Brain microvascular endothelial cell (primary cell): ENCODE measurements around the gene VDR.
A peak's percentile ranks its signal among the peaks of the same experiment; 100 is the strongest.

ENCODE experiments used
- DNase-seq: peaks from one replicate; pipeline ENCODE4 v3.0.0-alpha.2; 2020
- H3K27ac ChIP-seq: fragments of 250-450 bp; sonication (Bioruptor Pico); 2 replicates; pipeline ENCODE4 v1.5.1; 2020; ENCODE audit warnings: mild to moderate bottlenecking, moderate library complexity
- H3K27me3 ChIP-seq: fragments of 250-450 bp; sonication (Bioruptor Pico); replicated peaks from 2 replicates; pipeline ENCODE4 v1.5.1; 2020; ENCODE audit warnings: mild to moderate bottlenecking
- H3K36me3 ChIP-seq: fragments of 250-450 bp; sonication (Bioruptor Pico); replicated peaks from 2 replicates; pipeline ENCODE4 v1.5.1; 2020; ENCODE audit warnings: mild to moderate bottlenecking
- H3K4me3 ChIP-seq: 2 replicates; pipeline ENCODE4 v1.5.1; 2011; ENCODE audit warnings: low read depth, mild to moderate bottlenecking, control low read depth, low read length, moderate library complexity
- in situ Hi-C: cut with HindIII; loops from 2 replicates; pipeline ENCODE4 v1.10.0; 2017; ENCODE audit warnings: low sequenced_read_pairs, low pct_ligation_motif_present
- TF ChIP-seq, protein P1 (sequence below): IDR thresholded peaks from 2 replicates; pipeline ENCODE4 v1.5.1; 2011; ENCODE audit warnings: low read depth, mild to moderate bottlenecking, moderate library complexity, low read length, control low read depth, inconsistent platforms; ENCODE audit errors: missing control alignments

The VDR gene

DNA sequence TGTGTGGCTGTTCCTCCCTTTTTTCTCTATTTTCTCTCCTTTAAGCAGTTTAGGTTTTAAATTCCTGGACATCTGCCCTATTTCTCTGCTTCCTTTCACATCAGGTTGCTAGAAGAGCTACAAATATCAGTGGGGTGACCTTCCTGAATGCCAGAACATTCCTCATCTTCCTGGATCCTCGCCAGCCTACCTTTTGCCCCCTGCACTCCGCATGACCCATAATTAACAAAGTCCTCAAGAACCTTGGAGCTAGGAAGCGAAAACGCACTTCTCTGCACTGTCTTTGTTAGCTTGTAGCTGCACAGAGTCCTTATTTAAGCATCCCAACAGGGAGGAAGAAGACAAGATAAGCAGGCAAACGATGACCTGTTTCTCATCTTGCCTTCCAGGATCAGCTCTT, 30.5 kb downstream of the VDR start:
- DNase-seq, result no peak
- Histone ChIP-seq H3K27me3 (no peaks in the 10 kb centered on the region), H3K27ac (no peak overlapping the region), H3K36me3 (peaks cover 6% of the 10 kb centered on the region), H3K4me3 (no peak overlapping the region)
- TF ChIP-seq, protein P1, sequence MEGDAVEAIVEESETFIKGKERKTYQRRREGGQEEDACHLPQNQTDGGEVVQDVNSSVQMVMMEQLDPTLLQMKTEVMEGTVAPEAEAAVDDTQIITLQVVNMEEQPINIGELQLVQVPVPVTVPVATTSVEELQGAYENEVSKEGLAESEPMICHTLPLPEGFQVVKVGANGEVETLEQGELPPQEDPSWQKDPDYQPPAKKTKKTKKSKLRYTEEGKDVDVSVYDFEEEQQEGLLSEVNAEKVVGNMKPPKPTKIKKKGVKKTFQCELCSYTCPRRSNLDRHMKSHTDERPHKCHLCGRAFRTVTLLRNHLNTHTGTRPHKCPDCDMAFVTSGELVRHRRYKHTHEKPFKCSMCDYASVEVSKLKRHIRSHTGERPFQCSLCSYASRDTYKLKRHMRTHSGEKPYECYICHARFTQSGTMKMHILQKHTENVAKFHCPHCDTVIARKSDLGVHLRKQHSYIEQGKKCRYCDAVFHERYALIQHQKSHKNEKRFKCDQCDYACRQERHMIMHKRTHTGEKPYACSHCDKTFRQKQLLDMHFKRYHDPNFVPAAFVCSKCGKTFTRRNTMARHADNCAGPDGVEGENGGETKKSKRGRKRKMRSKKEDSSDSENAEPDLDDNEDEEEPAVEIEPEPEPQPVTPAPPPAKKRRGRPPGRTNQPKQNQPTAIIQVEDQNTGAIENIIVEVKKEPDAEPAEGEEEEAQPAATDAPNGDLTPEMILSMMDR, result no peak
- in situ Hi-C loops, result no loop called here

DNA sequence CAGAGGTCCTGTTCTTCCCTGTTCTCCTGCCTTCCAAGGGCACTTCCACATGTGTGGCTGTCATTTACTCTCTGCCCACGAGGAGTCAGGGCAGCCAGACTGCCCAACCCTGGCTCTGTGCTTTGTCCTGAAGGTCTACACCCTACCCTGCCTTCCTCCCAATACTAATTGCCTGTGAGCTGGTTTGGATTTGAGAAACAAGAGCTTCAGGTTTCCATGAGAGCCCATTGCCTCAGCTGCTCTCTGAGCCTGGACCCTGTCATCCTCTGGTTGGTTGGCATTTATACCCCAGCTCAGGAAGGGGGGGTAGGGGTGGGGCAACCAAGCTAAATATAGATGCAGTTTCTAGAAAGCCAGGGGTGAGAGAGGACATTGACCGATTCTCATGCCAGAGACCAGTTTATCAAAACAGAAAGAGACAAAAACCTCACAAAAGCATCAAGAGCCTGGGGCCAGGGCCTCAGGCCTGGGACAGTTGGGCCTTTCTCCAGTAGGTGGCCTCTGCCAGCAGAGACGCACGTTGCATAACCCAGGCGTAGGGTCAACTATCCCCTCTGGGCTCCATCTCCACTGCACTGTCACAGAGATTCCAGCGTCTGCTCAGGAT, 34.5 kb downstream of the VDR start:
- in situ Hi-C loops, result no loop called here
- H3K36me3 ChIP-seq, result no peaks in the 10 kb centered on the region
- no peak overlapping the region for H3K27ac ChIP-seq
- H3K4me3 ChIP-seq, result no peak overlapping the region
- TF ChIP-seq, protein P1, result peak; percentile 72
- no peak for DNase-seq
- no peaks in the 10 kb centered on the region for H3K27me3 ChIP-seq

GRCh38 chr12:47868552-47869031, 36.2 kb downstream of the VDR start:
- no peaks in the 10 kb centered on the region for H3K27me3 ChIP-seq
- TF ChIP-seq, protein P1, result no peak
- no peak for DNase-seq
- H3K27ac ChIP-seq, result no peak overlapping the region
- H3K36me3 ChIP-seq, result peaks cover 4% of the 10 kb centered on the region
- no peak overlapping the region for H3K4me3 ChIP-seq
- in situ Hi-C loops, result no loop called here

GRCh38 chr12:47868041-47868440, 36.8 kb downstream of the VDR start:
- no peak overlapping the region for H3K4me3 ChIP-seq
- in situ Hi-C loops, result no loop called here
- TF ChIP-seq, protein P1, result no peak
- H3K36me3 ChIP-seq, result peaks cover 4% of the 10 kb centered on the region
- H3K27ac ChIP-seq, result peak overlapping the region; percentile 27
- no peak for DNase-seq
- no peaks in the 10 kb centered on the region for H3K27me3 ChIP-seq

DNA sequence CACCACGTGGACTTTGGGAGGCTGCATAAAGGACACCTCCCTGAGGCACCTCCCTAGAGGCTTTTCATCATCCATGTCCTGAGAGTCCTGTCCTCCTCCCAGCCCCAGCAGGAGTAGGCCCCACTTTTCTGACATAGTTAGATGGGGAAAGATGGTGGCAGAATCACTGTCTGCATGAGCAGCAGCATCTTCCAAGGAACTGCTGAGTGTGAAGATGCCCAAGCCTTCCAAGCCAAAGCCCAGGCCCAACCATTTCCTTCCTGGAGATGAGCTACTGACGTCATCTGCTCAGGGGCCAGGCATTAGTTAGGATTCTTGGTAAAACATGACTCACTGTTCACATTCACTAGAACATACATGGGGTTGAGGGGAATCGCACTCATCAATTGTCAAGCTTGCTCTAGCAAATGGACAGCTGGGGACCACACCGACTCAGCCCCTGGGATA, 37.3 kb downstream of the VDR start:
- H3K27me3 ChIP-seq, result no peaks in the 10 kb centered on the region
- peak; percentile 90 for DNase-seq
- in situ Hi-C loops, result no loop called here
- TF ChIP-seq, protein P1, result no peak
- peaks cover 4% of the 10 kb centered on the region for H3K36me3 ChIP-seq
- H3K27ac ChIP-seq, result peak overlapping the region; percentile 27
- H3K4me3 ChIP-seq, result no peak overlapping the region
